T-helper 2 cell treated with Interferon-gamma antibody and Interleukin-4, amounts not matched to agents 100 ng/mL and 5 ng/mL, for 36 hours (primary cell): ENCODE data around the gene FNDC11. TPM values are rescaled to one million over a fixed set of nuclear protein-coding genes. Genes with fewer than 3 reads are reported as not detected.
"Not testable (repeated sequence)": the region's sequence is repeated elsewhere in the genome, so short reads cannot be mapped to it uniquely, and the experiment has no call there.

Experiments used
- intact Hi-C: fragments of 100-400 bp; cut with micrococcal nuclease; formaldehyde crosslinking; loops from one replicate; pipeline ENCODE4 v1.15.1; 2023
- total RNA-seq: library from RNA; stranded (reverse); gene quantifications from 2 replicates; pipeline ENCODE4 v1.2.3, GENCODE V29; 2022

The FNDC11 gene
- total RNA-seq, 1 donor from 2014 or later = 0.66 TPM

DNA sequence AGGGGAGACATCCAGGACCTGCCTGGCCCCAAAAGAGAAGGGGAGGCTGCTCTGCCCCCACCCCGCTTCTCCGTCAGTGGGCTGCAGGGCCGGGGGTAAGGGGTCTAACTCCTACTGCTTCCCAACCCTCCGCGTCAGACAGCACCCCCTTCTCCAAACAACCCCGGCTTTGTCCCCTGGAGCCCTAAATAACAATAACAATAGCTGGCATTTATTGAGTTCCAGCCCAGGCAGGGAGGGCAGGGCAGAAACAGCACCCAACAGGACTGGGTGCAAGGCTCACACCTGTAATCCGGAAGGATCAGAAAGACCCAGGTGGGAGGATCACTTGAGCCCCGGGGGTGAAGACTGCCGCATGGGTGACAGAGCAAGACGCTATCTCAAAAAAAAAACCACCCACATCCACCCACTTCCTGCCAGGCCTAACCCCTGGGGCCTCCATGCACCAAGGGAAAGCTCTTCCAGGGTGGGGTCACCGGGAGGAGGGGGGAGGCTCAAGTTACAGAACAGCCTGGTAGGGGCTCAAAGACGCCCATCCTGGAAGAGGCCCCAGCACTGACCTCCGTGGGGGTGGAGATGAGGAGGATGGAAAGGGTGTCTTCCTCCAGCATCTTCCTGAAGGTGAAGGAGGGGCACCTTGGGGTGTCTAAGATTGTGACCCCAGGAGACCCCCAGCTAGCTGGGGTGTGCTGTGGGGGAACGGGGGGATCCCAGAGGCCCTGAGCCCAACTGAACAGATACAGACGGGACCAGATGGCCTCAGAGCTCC is 1.3 kb upstream of the FNDC11 start:
- intact Hi-C loops = loop anchor here (1.0 kb wide), 3 partner anchors 15 to 87 kb away; partner anchors contain the start of gene PTK6

GRCh38 chr20:63553251-63553932 is 567 bp upstream of the FNDC11 start:
- intact Hi-C loops = loop anchor here (1.0 kb wide), 3 partner anchors 16 to 86 kb away; partner anchors contain the start of gene PTK6

- intact Hi-C loops = no loop called here
Observed at GRCh38 chr20:63554361-63555278, 661 bp downstream of the FNDC11 start.

GRCh38 chr20:63555661-63556381 is 1.9 kb downstream of the FNDC11 start:
- intact Hi-C loops = no loop called here

GRCh38 chr20:63556873-63557478 is 3.0 kb downstream of the FNDC11 start:
- intact Hi-C loops = no loop called here

DNA sequence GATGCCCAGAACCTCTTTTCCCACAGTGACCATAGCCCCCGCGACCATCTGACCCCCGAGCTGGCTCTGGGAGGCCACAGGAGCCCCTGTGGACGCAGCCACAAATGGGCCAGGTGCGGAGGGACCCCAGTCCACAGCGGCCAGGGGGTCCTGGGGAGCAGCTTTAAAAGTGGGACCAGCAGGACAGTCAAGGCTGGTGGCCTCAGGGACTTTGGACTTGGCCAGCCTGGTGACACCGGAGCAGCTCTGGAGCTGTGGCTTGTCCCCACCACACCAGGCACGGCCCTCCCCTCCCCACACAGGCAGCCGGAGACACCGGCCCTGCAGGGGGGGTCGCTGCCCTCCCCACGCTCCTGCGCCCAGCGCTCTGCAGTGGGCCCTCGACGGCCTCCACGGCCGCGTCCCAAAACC is 3.5 kb downstream of the FNDC11 start:
- intact Hi-C loops = no loop called here

- intact Hi-C loops = no loop called here
Observed at GRCh38 chr20:63558804-63559484, 5.0 kb downstream of the FNDC11 start.

GRCh38 chr20:63559485-63560332 is 5.8 kb downstream of the FNDC11 start:
- intact Hi-C loops = not testable (repeated sequence)

DNA sequence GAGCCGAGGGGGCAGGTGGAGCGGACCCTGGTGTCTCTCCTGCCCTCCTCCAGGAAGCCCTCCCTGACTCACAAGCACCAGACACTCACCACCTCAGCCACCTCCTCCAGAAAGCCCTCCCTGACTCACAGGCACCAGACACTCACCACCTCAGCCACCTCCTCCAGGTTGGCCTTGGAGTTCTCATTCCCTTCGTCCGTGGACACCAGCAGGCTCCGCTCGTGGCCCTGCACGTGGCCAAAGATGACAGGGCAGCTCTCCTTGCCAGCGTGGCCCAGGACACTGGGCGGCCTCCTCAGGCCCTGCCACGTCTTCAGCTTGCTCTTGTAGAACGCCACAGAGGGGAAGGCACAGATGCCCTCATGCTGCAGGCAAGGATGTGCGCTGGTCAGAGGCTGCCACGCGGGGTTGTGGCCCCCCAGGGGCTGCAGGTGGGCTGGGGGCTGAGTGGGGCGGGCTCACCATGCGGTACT is 6.4 kb downstream of the FNDC11 start:
- intact Hi-C loops = no loop called here

- intact Hi-C loops = no loop called here
Observed at GRCh38 chr20:63560856-63561609, 7.1 kb downstream of the FNDC11 start.

DNA sequence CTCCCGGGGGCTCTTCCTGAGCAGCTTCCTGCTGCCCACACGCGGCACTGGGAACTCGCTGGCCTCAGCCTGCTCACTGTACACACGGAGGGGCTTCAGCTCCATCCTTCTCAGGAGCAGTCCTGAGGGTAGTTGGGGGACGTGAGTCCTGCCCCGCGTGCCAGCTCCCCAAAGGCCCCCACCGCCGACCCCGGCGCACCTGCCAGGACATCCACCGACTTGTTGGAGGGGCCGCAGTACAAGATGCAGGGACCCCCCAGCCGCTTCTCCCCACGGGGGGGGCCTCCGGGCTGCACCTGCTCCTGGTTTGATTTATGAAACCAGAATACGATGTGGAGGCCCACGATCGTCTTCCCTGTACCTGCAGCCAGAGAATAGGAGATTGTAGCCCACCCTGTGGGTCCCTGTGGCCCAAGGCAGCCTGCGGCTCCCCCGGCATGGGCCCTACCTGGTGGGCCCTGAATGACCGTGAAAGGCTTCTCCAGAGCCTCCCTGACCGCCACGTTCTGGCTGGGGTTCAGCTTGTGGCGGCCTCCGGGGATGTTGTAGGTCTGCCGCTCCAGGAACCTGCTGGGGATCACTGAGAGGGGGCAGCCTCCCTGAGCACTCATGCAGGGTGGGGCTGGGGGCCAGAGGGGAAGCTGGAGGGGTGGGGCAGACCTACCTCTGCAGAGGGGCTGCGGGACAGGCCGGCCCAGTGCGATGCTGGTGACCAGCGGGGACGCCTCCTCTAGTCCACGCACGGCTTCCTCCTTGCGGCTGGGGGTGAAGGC is 7.9 kb downstream of the FNDC11 start:
- intact Hi-C loops = no loop called here

DNA sequence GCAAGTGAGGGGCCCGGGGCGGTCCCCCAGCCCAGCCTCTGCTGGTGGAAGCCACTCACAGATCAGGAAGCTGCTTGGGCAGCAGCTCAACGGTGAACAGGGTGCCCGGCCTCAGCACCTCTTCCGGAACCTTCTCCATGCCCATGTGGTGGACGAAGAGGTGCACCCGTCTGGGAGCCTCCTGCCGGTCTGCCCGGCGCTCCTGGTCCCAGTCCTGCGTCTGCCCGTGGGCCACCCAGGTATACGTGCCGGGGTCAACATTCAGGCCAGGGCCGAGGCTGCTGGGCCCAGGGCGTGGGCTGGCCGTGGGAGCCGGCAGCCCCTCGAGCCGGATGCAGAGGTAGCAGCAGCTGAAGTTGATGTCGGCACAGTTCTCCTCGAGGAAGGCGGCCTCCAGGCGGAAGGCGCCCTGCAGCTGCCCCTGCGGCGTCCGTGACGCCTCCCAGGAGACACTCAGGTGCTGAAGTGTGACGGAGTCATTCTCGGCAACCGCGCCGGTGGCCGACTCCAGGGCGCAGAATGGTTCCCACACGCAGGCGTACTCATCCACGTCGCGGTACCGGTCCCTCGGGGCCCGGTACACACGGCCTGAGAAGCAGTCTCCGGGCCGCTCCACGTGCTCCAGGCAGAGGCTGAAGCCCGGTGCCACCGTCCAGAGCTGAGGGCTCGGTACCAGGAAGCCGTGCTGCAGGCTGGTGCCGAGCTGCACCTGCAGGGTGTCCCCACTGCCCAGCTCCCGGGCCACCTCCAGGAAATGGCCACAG is 8.7 kb downstream of the FNDC11 start:
- intact Hi-C loops = no loop called here

DNA sequence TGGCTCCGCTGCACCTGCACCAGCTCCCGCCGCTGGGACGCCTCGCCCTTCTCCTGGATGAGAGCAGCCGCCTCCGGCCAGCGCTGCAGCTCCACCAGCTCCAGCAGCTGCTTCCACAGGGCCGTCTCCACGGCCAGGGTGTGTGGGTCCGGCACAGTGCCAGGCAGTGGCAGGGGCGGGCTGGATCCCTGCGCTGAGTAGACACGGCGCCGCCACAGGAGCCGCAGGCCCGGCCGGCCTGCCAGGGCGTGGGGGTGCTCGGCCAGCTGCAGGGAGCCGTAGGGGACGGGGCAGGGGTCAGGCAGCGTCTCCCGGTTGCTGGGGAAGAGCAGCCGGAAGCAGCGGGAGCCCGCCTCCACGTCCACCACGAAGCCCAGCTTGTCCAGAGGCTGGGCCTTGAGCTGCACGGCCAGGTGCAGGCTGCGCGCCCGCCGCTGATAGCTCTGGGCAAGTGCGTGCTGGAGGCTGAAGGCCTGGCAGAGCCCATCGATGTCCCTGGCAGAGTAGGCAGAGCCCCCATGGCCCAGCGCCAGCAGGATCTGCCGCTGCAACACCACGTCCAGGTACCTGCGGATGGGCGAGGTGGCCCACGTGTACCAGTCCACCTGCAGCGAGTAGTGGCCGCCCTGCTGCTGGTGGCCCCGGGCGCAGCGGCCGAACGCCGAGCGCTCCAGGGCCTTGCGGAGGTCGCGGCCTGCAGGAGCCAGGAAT is 9.4 kb downstream of the FNDC11 start:
- intact Hi-C loops = no loop called here

DNA sequence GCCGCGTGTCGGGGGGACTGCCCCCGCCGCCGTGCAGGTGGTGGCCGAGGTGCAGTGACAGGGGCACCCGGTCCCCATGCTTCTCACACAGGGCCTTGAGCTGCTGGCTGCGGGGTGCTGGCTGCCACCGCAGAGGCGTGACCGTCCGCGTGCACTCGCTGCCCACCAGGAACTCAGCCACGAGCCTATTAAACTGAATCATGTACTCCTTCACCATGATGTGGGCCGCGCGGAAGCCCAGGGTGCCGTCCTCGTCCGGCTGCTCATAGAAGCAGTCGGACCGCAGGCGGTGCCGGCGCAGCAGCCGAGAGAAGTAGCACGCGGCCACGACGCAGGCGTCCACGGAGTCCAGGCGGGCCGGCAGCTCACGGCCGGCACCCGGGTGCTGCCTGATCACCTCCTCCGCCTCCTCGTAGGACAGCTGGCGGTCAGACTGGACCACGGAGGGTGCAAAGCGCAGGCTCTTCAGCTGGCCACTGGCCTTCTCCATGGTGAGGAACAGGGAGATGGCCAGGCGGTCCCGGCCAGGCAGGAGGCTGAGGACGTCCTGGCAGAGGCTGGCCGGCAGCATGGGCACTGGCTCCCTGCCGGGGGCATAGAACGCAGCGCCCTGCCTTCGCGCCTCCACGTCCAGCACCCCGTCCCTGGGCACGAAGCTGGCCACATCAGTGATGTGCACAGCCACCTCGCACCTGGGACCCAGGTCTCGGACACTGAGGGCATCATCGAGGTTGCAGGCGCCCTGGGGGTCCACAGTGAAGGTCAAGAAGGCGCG is 10.3 kb downstream of the FNDC11 start:
- intact Hi-C loops = no loop called here

DNA sequence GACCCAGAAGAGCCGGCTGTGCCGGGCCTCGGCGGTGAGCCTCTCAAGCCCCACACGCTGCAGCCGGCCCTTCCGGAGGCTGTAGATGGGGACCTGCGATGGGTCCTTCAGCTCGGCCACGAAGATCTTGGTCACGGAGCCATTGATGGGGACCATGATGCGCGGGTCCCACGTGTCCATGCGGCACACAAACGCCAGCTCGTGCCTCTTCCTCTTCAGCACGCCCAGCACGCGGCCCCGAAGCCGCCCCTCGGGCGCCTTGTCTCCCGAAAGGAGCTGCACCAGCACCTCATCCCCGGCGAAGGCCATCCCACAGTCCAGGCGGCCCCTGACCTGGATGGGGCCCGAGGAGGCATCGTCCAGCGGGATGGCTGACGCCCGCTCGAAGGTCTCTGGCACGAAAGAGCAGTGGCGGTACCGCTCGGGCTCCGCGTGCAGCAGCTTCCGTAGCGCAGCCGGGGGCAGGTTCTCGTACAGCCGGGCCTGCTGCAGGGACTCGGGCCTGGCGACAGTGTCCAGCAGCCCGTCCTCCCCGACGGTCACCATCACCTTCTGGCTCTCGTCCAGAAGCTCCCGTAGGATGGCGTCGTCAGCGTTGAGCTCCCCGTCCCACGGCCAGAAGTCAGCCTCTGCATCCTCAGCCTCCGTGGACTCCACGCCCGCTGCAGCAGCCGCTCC is 11.2 kb downstream of the FNDC11 start:
- intact Hi-C loops = no loop called here
